Pancreas (tissue), 10 donors: ENCODE measurements around the gene ITIH3. TPM values are rescaled to one million over a fixed set of nuclear protein-coding genes. Genes with fewer than 3 reads are reported as not detected.
A peak's percentile ranks its signal among the peaks of the same experiment; 100 is the strongest.

ENCODE experiments used
- ATAC-seq, 4 donors: fragments of 200-7000 bp; cut with Tn5 transposase; one replicate each; pipeline versions ENCODE4 v1.8.0 to v1.9.1; 2020; ENCODE audit warnings: mild to moderate bottlenecking in 4 of 4, moderate library complexity in 4 of 4
- DNase-seq, 6 donors: peaks; one replicate each; pipeline ENCODE4 v3.0.0-alpha.2; 2020
- FAIRE-seq: peaks from 2 replicates; lab custom pipeline; 2012; peaks lifted over from hg19 to GRCh38; lab: Jason Lieb, UNC
- H3K27ac ChIP-seq, 4 donors: fragments of 200-600 bp; sonication (generic); 1 replicate in 3 of 4; 2 replicates in 1 of 4; pipeline versions ENCODE4 v1.5.0 to v1.8.0; 2020
- H3K27me3 ChIP-seq, 4 donors: fragments of 200-600 bp; one replicate each; pipeline ENCODE4 v1.8.0; 2021
- H3K36me3 ChIP-seq, 3 donors: fragments of 200-600 bp; sonication (generic) in 1 of 3; one replicate each; pipeline versions ENCODE4 v1.5.0 to v1.8.0; 2020 to 2021
- H3K4me1 ChIP-seq, 3 donors: fragments of 200-600 bp; one replicate each; pipeline ENCODE4 v1.8.0; 2021
- H3K4me3 ChIP-seq, 4 donors: fragments of 200-600 bp; sonication (generic) in 2 of 4; one replicate each; pipeline versions ENCODE4 v1.5.0 to v1.8.0; 2020 to 2021
- H3K9me3 ChIP-seq, 4 donors: fragments of 200-600 bp; one replicate each; pipeline ENCODE4 v1.8.0; 2021
- CTCF ChIP-seq, 4 donors: fragments of 200-600 bp; sonication (generic) in 3 of 4; IDR thresholded peaks; one replicate each; pipeline versions ENCODE4 v1.5.0 to v1.8.0; 2021; ENCODE audit warnings: antibody characterized with exemption in 4 of 4
- WGBS, 2 donors: extraction: QIAGEN DNeasy Blood & Tissue Kit; methylation state at CpG; one replicate each; pipeline ENCODE4 v1.1.7; 2013; 5-methylcytosine and 5-hydroxymethylcytosine counted together
- intact Hi-C, 3 donors: fragments of 100-400 bp; cut with DNase I; formaldehyde crosslinking; loops; one replicate each; pipeline versions ENCODE4 v1.11.1 to v1.14.2; 2022
- polyA plus RNA-seq, 2 donors: library from polyadenylated mRNA; stranded (reverse); fragments of 200-250 nt; gene quantifications; one replicate each; pipeline ENCODE4 v1.2.3, GENCODE V29; 2013
- total RNA-seq, 6 donors: library from RNA; stranded (reverse); fragmentation: NEBNext Ultra II Directional in 4 of 6; extraction: Animal tissue kit (Norgen Biotek cat#: 25700) in 4 of 6; gene quantifications; one replicate each; pipeline versions ENCODE4 v1.2.1 to v1.2.4, GENCODE V29; 2021 to 2023
- donor health status: healthy with polysubstance abuse.
- donor health status: DM: no; HTN: no; CAD: no; lungs with moderate emphysema.
- donor health status: DM: no; HTN: no; CAD: no.
- donor health status: control.
- donor health status: control.
- donor health status: Bipolar disorder and iron deficiency.
- donor health status: DM: yes; HTN: yes; CAD: no.
- donor health status: DM: no; HTN: no; CAD: no.
- donor health status: DM: no; HTN: no; CAD: no.
- donor health status: DM: yes; HTN: yes; CAD: no.

The ITIH3 gene
- total and polyA plus RNA-seq, 8 donors = 0.29 to 2.1 (median 1.3) TPM; not detected in 2

GRCh38 chr3:52809662-52810377 is 15.2 kb downstream of the ITIH3 start:
- intact Hi-C loops = no loop called here
- Histone ChIP-seq H3K4me3 (no peak overlapping the region), H3K9me3 (no peaks in the 10 kb centered on the region), H3K36me3 (no peaks in the 10 kb centered on the region), H3K27me3 (no peaks in the 10 kb centered on the region), H3K4me1 (no peaks in the 10 kb centered on the region), H3K27ac (no peak overlapping the region)
- 66 to 67% methylated on average over 7 of the region's 7 CpGs for WGBS, 2 donors
- ATAC-seq = no peak
- no peak for FAIRE-seq
- DNase-seq = no peak
- TF ChIP-seq CTCF (IDR thresholded peaks at IDR 0.05) = no peak

DNA sequence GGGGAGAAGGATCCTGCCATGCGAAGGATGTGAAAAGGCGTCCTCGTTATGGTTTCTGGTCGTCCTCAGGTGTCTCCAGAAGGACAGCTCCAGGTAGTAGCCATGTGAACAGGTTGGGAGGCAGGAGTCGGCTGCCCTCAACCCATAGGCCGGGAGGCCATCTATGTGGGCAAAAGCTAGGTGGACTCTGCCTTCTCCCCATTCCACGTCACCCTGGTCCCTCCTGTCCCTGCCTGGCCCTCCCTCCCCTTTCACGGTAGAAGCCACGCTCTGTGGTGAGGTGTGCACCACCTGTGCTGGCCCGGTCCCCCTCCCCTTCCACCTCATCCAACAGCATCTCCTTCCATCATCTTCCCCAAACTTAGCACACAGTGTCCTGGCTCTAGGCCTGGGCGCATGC is 16.3 kb downstream of the ITIH3 start:
- no peak for FAIRE-seq

DNA sequence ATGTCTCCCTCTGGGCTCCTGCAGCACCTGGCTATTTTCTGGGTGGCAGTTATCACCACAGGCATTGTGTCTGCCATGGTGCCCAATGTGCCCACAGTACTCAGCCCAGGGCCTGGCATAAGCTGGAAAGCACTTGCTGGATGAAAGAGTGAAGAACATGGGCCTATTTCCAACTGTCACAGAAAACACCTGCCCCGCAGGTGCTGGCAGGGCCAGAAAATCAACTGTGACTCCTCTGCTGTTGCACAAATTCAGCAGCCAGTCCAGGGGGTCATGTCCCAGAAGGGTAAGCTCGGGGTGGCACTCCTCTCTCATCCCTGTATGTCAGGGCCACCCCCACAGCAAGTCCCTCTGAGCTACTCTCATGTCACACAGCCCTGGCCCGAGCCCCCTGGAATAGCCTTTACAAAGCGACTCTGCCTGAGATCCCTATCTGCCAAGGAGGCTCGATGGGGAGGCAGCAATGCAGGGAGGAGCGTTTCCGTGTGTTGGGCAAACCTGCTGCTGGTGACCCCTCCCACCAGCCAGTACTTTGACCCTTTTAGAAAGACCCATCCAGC is 16.9 kb downstream of the ITIH3 start:
- no peak for FAIRE-seq

More for the DNA sequence above, 16.3 kb downstream of the ITIH3 start:
- ATAC-seq (peak in 1 of 4 donors; percentile 14), DNase-seq (no peak)
- H3K4me3 ChIP-seq = no peak overlapping the region
- H3K27ac ChIP-seq = no peak overlapping the region
- no peaks in the 10 kb centered on the region for H3K27me3 ChIP-seq
- intact Hi-C loops = no loop called here
- WGBS, 2 donors = 77 to 82% methylated on average over 11 of the region's 11 CpGs
- no peaks in the 10 kb centered on the region for H3K36me3 ChIP-seq
- no peak for TF ChIP-seq CTCF (IDR thresholded peaks at IDR 0.05)
- H3K4me1 ChIP-seq = no peaks in the 10 kb centered on the region
- no peaks in the 10 kb centered on the region for H3K9me3 ChIP-seq

GRCh38 chr3:52813810-52814209 is 19.2 kb downstream of the ITIH3 start:
- H3K9me3 ChIP-seq = no peaks in the 10 kb centered on the region
- FAIRE-seq = no peak

More for the DNA sequence above, 16.9 kb downstream of the ITIH3 start:
- WGBS, 2 donors = 59 to 76% methylated on average over 7 of the region's 7 CpGs
- H3K9me3 ChIP-seq = no peaks in the 10 kb centered on the region
- TF ChIP-seq CTCF (IDR thresholded peaks at IDR 0.05) = no peak
- ATAC-seq = peak in 2 of 4 donors; percentile 8 to 16
- intact Hi-C loops = no loop called here
- no peaks in the 10 kb centered on the region for H3K4me1 ChIP-seq
- no peaks in the 10 kb centered on the region for H3K27me3 ChIP-seq
- no peak for DNase-seq
- no peak overlapping the region for H3K4me3 ChIP-seq
- H3K36me3 ChIP-seq = no peaks in the 10 kb centered on the region
- no peak overlapping the region for H3K27ac ChIP-seq

More at GRCh38 chr3:52813810-52814209, 19.2 kb downstream of the ITIH3 start:
- Histone ChIP-seq H3K4me3 (no peak overlapping the region), H3K36me3 (no peaks in the 10 kb centered on the region), H3K27ac (no peak overlapping the region), H3K4me1 (no peaks in the 10 kb centered on the region), H3K27me3 (no peaks in the 10 kb centered on the region)
- DNase-seq = no peak
- WGBS, 2 donors = 87 to 90% methylated on average over 8 of the region's 8 CpGs
- intact Hi-C loops = no loop called here
- ATAC-seq = no peak
- TF ChIP-seq CTCF (IDR thresholded peaks at IDR 0.05) = no peak
